WTC11 (cell line): Measurements from ENCODE around the gene UGT1A1.

Experiments used
- ATF6 ChIP-seq: sonication (generic); formaldehyde crosslinking; IDR thresholded peaks from 2 replicates; pipeline ENCODE4 v1.8.1; 2023; ENCODE audit warnings: mild to moderate bottlenecking, missing genetic modification reagents
- E2F4 ChIP-seq: sonication (generic); formaldehyde crosslinking; IDR thresholded peaks from 2 replicates; pipeline ENCODE4 v1.8.1; 2022; ENCODE audit warnings: low read depth, mild to moderate bottlenecking, moderate library complexity, missing genetic modification reagents, borderline replicate concordance
- FOXK1 ChIP-seq: sonication (generic); formaldehyde crosslinking; IDR thresholded peaks from 2 replicates; pipeline ENCODE4 v1.8.0; 2022; ENCODE audit warnings: mild to moderate bottlenecking, moderate library complexity, missing genetic modification reagents
- JUN ChIP-seq: sonication (generic); formaldehyde crosslinking; IDR thresholded peaks from 2 replicates; pipeline ENCODE4 v1.8.0; 2023; ENCODE audit warnings: mild to moderate bottlenecking, missing genetic modification reagents
- RELA ChIP-seq: sonication (generic); formaldehyde crosslinking; IDR thresholded peaks from 2 replicates; pipeline ENCODE4 v1.8.1; 2022; ENCODE audit warnings: missing genetic modification reagents, mild to moderate bottlenecking, borderline replicate concordance
- TEAD1 ChIP-seq: sonication (generic); formaldehyde crosslinking; IDR thresholded peaks from 2 replicates; pipeline ENCODE4 v1.8.0; 2022; ENCODE audit warnings: mild to moderate bottlenecking, missing genetic modification reagents
- USF1 ChIP-seq: sonication (generic); formaldehyde crosslinking; IDR thresholded peaks from 2 replicates; pipeline ENCODE4 v1.8.0; 2022; ENCODE audit warnings: mild to moderate bottlenecking, missing genetic modification reagents
- ZNF263 ChIP-seq: sonication (generic); formaldehyde crosslinking; IDR thresholded peaks from 2 replicates; pipeline ENCODE4 v1.8.1; 2022; ENCODE audit warnings: low read depth, mild to moderate bottlenecking, moderate library complexity, missing genetic modification reagents
- TF ChIP-seq, protein P1 (sequence below): fragments of 200-600 bp; IDR thresholded peaks from 2 replicates; pipeline ENCODE4 v1.8.0; 2022; ENCODE audit warnings: antibody characterized with exemption
- TF ChIP-seq, protein P2 (sequence below): sonication (generic); formaldehyde crosslinking; IDR thresholded peaks from 2 replicates; pipeline ENCODE4 v1.8.0; 2023; ENCODE audit warnings: missing genetic modification reagents

DNA sequence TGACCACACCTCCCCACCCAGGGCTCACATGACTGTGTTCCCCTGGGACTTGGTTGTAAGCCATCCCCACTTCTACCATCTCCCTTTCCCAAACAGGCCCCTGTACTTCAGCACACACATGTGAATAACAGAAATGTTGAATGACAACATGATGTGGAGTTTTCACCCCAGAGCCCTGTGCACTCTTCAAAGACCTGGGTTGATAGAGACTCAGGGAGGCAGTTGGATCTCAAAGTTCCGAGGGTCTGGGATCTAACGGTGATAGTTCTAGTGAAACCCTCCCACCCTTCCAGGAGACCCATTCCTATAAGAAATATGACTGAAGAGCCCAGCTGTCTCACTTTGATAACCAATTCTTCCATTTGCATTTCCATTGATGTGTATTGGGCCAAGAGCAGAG is 18.0 kb downstream of the UGT1A1 start, which contains the start of gene MROH2A:
- TF ChIP-seq, protein P1, sequence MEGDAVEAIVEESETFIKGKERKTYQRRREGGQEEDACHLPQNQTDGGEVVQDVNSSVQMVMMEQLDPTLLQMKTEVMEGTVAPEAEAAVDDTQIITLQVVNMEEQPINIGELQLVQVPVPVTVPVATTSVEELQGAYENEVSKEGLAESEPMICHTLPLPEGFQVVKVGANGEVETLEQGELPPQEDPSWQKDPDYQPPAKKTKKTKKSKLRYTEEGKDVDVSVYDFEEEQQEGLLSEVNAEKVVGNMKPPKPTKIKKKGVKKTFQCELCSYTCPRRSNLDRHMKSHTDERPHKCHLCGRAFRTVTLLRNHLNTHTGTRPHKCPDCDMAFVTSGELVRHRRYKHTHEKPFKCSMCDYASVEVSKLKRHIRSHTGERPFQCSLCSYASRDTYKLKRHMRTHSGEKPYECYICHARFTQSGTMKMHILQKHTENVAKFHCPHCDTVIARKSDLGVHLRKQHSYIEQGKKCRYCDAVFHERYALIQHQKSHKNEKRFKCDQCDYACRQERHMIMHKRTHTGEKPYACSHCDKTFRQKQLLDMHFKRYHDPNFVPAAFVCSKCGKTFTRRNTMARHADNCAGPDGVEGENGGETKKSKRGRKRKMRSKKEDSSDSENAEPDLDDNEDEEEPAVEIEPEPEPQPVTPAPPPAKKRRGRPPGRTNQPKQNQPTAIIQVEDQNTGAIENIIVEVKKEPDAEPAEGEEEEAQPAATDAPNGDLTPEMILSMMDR: no peak
- no peak for TF ChIP-seq E2F4
- TF ChIP-seq USF1 (CRISPR knock-in tag): no peak
- no peak for TF ChIP-seq RELA (CRISPR knock-in tag)
- TF ChIP-seq JUN (CRISPR knock-in tag): no peak
- TF ChIP-seq TEAD1: no peak
- TF ChIP-seq, protein P2, sequence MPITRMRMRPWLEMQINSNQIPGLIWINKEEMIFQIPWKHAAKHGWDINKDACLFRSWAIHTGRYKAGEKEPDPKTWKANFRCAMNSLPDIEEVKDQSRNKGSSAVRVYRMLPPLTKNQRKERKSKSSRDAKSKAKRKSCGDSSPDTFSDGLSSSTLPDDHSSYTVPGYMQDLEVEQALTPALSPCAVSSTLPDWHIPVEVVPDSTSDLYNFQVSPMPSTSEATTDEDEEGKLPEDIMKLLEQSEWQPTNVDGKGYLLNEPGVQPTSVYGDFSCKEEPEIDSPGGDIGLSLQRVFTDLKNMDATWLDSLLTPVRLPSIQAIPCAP (CRISPR knock-in tag): no peak
- no peak for TF ChIP-seq ZNF263
- TF ChIP-seq ATF6 (CRISPR knock-in tag): no peak
- no peak for TF ChIP-seq FOXK1 (CRISPR knock-in tag)
